ENCODE data around the gene GRM8.

Gene GRM8

DNA sequence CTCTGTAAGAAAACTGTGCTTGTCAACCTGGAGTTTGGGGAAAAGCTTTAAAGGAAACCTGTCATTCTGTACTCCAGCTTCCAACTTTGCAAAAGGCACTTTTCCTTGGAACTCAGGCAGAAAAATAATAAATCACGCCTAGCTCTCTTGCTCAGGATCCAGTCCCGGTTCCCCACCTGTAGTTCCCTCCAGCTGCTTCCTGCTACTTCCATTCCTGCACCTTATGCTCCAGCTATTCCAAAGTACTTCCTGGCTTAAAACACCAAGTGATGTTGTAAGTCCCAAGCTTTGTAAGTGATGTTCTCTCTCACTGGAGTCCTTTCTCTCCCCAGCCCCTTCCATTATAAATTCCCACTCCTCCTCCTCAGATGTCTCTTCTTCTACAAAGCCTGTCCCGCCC is 98.6 kb downstream of the GRM8 start:
- DNase-seq: no peak
- no peak overlapping the region for H2AFZ ChIP-seq (ENCODE audit: low read length)
- H3K4me2 ChIP-seq (ENCODE audit: low read depth, low read length): no peak overlapping the region
- H3K27me3 ChIP-seq (replicated peaks; ENCODE audit: insufficient read depth, low read length): no peaks in the 10 kb centered on the region
- no peaks in the 10 kb centered on the region for H3K9me2 ChIP-seq (replicated peaks; ENCODE audit: insufficient read depth, low read length)
- no peaks in the 10 kb centered on the region for H3K4me1 ChIP-seq (ENCODE audit: low read length)
- H4K20me1 ChIP-seq (ENCODE audit: insufficient read depth, low read length): no peaks in the 10 kb centered on the region
- no peaks in the 10 kb centered on the region for H3F3A ChIP-seq (ENCODE audit: insufficient read depth, low read length)
- H3K9me3 ChIP-seq (replicated peaks; ENCODE audit: insufficient read depth, low read length): no peaks in the 10 kb centered on the region
- TF ChIP-seq EZH2 (optimal IDR thresholded peaks at IDR 0.05; ENCODE audit: low read depth, low read length) (no peak), EZH2phosphoT487 (IDR thresholded peaks at IDR 0.05; ENCODE audit: low read length) (no peak)
- TF ChIP-seq, protein P1, sequence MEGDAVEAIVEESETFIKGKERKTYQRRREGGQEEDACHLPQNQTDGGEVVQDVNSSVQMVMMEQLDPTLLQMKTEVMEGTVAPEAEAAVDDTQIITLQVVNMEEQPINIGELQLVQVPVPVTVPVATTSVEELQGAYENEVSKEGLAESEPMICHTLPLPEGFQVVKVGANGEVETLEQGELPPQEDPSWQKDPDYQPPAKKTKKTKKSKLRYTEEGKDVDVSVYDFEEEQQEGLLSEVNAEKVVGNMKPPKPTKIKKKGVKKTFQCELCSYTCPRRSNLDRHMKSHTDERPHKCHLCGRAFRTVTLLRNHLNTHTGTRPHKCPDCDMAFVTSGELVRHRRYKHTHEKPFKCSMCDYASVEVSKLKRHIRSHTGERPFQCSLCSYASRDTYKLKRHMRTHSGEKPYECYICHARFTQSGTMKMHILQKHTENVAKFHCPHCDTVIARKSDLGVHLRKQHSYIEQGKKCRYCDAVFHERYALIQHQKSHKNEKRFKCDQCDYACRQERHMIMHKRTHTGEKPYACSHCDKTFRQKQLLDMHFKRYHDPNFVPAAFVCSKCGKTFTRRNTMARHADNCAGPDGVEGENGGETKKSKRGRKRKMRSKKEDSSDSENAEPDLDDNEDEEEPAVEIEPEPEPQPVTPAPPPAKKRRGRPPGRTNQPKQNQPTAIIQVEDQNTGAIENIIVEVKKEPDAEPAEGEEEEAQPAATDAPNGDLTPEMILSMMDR (IDR thresholded peaks at IDR 0.05; ENCODE audit: low read length): no peak
- no peak overlapping the region for H3K4me3 ChIP-seq (ENCODE audit: low read length)
- no peaks in the 10 kb centered on the region for H3K36me3 ChIP-seq (replicated peaks; ENCODE audit: insufficient read depth, low read length)
- H3K27ac ChIP-seq (ENCODE audit: low read length): no peak overlapping the region
- H3K79me2 ChIP-seq (ENCODE audit: low read length): no peaks in the 10 kb centered on the region
- no peak overlapping the region for H3K9ac ChIP-seq (ENCODE audit: low read length)

DNA sequence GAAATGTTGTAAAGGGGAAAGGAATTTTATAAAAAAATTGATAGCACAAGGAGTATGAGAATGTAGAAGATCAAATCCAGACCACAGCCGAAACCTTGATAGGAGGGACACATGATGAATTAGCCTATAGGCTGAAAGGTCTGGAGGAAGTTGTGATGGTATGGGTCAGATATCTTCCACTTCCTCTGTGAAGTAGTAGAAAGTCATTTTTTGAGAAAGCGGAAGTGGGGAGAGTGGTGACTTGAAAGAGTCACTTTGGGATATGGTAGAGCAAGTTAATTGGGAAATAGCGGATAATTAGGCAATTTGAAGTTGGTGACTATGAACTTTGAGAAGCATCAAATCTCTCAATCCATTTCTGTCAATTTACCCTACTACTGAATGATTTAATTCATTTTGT is 99.4 kb downstream of the GRM8 start:
- H2AFZ ChIP-seq (ENCODE audit: low read length): no peak overlapping the region
- H3K9me2 ChIP-seq (replicated peaks; ENCODE audit: insufficient read depth, low read length): no peaks in the 10 kb centered on the region
- H3F3A ChIP-seq (ENCODE audit: insufficient read depth, low read length): no peaks in the 10 kb centered on the region
- no peaks in the 10 kb centered on the region for H4K20me1 ChIP-seq (ENCODE audit: insufficient read depth, low read length)
- H3K9ac ChIP-seq (ENCODE audit: low read length): no peak overlapping the region
- no peak overlapping the region for H3K4me2 ChIP-seq (ENCODE audit: low read depth, low read length)
- H3K4me3 ChIP-seq (ENCODE audit: low read length): no peak overlapping the region
- H3K79me2 ChIP-seq (ENCODE audit: low read length): no peaks in the 10 kb centered on the region
- DNase-seq: no peak
- TF ChIP-seq, protein P1 (IDR thresholded peaks at IDR 0.05; ENCODE audit: low read length): no peak
- TF ChIP-seq EZH2 (optimal IDR thresholded peaks at IDR 0.05; ENCODE audit: low read depth, low read length): no peak
- no peaks in the 10 kb centered on the region for H3K4me1 ChIP-seq (ENCODE audit: low read length)
- no peaks in the 10 kb centered on the region for H3K27me3 ChIP-seq (replicated peaks; ENCODE audit: insufficient read depth, low read length)
- H3K9me3 ChIP-seq (replicated peaks; ENCODE audit: insufficient read depth, low read length): no peaks in the 10 kb centered on the region
- H3K36me3 ChIP-seq (replicated peaks; ENCODE audit: insufficient read depth, low read length): no peaks in the 10 kb centered on the region
- H3K27ac ChIP-seq (ENCODE audit: low read length): no peak overlapping the region

DNA sequence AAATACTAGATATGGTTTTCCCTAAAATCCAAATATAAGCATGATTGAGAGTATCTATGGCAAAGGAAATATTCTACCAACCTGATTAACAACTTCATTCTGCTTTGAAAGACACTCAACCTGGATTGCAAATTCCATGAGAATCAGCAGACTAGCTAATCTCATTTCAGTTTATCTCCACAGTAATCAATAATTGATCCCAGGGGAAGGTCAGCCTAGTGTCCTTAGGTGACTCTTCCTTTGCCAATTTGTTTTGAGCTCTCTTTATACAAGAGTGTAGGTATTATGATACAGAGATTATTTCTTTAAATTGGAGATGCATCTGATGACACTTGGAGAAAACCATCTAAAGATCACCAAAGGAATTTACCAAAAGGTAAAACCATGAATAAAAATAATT is 100.3 kb downstream of the GRM8 start:
- TF ChIP-seq, protein P1 (IDR thresholded peaks at IDR 0.05; ENCODE audit: low read length): no peak
- TF ChIP-seq EZH2phosphoT487 (IDR thresholded peaks at IDR 0.05; ENCODE audit: low read length): no peak
- no peak for TF ChIP-seq EZH2 (optimal IDR thresholded peaks at IDR 0.05; ENCODE audit: low read depth, low read length)
- no peaks in the 10 kb centered on the region for H3K79me2 ChIP-seq (ENCODE audit: low read length)
- no peaks in the 10 kb centered on the region for H3K9me2 ChIP-seq (replicated peaks; ENCODE audit: insufficient read depth, low read length)
- no peaks in the 10 kb centered on the region for H3K9me3 ChIP-seq (replicated peaks; ENCODE audit: insufficient read depth, low read length)
- H3K27ac ChIP-seq (ENCODE audit: low read length): no peak overlapping the region
- DNase-seq: no peak
- no peaks in the 10 kb centered on the region for H3K36me3 ChIP-seq (replicated peaks; ENCODE audit: insufficient read depth, low read length)
- H3K4me1 ChIP-seq (ENCODE audit: low read length): no peaks in the 10 kb centered on the region
- no peaks in the 10 kb centered on the region for H3F3A ChIP-seq (ENCODE audit: insufficient read depth, low read length)
- H3K4me3 ChIP-seq (ENCODE audit: low read length): no peak overlapping the region
- H4K20me1 ChIP-seq (ENCODE audit: insufficient read depth, low read length): no peaks in the 10 kb centered on the region
- H3K27me3 ChIP-seq (replicated peaks; ENCODE audit: insufficient read depth, low read length): no peaks in the 10 kb centered on the region
- H3K4me2 ChIP-seq (ENCODE audit: low read depth, low read length): no peak overlapping the region
- no peak overlapping the region for H2AFZ ChIP-seq (ENCODE audit: low read length)
- no peak overlapping the region for H3K9ac ChIP-seq (ENCODE audit: low read length)
